Right renal cortex interstitium (tissue), 3 donors: ENCODE results near the gene THRA. TPM values are rescaled to one million over a fixed set of nuclear protein-coding genes. Genes with fewer than 3 reads are reported as not detected.

Experiments
- DNase-seq, 3 donors: peaks; one replicate each; pipeline ENCODE4 v3.0.0-alpha.2; 2013; ENCODE audit warnings: low read depth in 3 of 3, low spot score in 2 of 3
- polyA plus RNA-seq, 3 donors: library from polyadenylated mRNA; unstranded; fragments of 120-200 nt; gene quantifications; one replicate each; pipeline ENCODE4 v1.2.1, GENCODE V29; 2013; ENCODE audit not compliant: insufficient read length in 3 of 3

THRA gene, protein sequence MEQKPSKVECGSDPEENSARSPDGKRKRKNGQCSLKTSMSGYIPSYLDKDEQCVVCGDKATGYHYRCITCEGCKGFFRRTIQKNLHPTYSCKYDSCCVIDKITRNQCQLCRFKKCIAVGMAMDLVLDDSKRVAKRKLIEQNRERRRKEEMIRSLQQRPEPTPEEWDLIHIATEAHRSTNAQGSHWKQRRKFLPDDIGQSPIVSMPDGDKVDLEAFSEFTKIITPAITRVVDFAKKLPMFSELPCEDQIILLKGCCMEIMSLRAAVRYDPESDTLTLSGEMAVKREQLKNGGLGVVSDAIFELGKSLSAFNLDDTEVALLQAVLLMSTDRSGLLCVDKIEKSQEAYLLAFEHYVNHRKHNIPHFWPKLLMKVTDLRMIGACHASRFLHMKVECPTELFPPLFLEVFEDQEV
- 10 to 100 TPM; 50.5 to 54.3 (median 50.7) TPM for polyA plus RNA-seq

DNA sequence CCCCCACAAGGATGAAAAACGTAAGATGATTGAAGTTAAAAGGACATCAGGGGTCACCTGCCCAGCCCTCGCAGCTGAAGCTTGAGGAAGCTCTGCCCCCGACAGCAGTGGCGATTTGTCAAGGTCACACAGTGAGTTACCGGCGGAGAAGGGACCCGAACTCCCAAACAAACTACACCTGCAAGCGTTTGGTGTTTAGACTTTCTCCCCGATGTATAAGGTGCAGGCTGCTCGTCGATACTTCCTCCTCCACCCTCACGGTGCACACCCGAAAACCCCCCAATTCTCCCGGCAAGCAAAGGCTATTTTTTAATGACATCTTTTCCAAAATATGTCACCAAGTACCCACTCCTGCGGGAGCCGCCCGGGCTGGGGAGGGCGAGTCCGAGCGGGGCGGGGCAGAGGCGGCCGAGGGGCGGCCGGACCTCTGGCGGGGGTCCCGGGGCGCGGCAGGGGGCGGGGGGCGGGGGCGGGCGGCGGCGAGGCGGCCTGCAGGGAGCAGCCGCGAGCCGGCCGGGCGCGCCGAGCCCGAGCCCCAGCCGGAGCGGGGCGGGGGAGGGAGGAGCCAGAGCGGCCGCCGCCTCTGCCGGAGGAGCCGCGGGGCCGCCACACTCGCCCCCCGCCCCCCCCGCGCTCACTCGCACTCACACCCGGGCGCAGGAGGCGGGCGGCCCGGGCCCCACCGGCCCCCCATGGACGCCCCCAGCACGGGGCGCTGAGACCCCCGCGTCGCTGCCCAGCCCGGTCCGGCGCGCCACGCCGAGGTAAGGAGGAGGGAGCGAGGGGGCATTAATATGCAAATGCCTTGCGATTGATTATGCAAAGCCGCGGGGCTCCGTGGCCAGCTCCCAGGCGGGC lies at the start of gene THRA:
Gene THRA (plus strand): TSS at position 637 of the 858 bp plus-strand sequence. CDS start 11,524 bp downstream, outside the sequence.
- DNase-seq: no peak

DNA sequence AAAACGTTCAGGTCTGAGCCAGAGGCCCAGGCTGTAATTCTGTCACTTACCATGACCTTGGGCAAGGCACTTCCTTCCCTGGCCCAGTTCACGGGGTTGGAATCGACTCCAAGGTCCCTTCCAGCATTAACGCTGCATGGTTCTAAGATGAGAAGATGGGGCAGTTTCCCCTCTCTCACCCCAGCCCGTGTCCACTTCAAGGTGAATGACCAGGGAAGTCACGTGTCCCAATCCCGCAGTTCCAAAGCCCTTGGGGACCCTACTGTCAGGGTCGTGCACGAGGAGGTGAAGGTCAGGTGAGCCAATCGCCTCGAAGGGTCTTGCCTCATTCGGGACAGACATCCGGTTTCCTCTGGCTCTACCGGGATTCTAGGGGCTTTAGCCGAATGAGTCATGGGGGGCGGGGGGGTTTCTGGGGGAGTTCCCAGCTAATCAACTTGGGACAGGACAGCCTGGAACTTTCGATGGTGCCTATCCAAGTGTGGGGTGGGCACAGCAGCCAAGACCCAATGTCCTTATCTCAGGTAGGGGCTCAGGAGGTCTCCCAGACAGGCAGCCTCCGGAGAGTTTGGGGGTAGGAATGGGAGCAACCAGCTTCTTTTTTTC lies 48.3 kb upstream of the THRA start:
- DNase-seq: no peak

DNA sequence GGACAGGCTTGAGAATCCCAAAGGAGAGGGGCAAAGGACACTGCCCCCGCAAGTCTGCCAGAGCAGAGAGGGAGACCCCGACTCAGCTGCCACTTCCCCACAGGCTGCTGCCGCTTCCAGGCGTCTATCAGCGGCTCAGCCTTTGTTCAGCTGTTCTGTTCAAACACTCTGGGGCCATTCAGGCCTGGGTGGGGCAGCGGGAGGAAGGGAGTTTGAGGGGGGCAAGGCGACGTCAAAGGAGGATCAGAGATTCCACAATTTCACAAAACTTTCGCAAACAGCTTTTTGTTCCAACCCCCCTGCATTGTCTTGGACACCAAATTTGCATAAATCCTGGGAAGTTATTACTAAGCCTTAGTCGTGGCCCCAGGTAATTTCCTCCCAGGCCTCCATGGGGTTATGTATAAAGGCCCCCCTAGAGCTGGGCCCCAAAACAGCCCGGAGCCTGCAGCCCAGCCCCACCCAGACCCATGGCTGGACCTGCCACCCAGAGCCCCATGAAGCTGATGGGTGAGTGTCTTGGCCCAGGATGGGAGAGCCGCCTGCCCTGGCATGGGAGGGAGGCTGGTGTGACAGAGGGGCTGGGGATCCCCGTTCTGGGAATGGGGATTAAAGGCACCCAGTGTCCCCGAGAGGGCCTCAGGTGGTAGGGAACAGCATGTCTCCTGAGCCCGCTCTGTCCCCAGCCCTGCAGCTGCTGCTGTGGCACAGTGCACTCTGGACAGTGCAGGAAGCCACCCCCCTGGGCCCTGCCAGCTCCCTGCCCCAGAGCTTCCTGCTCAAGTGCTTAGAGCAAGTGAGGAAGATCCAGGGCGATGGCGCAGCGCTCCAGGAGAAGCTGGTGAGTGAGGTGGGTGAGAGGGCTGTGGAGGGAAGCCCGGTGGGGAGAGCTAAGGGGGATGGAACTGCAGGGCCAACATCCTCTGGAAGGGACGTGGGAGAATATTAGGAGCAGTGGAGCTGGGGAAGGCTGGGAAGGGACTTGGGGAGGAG lies 47.5 kb upstream of the THRA start, which contains the start of gene CSF3:
Gene CSF3 (plus strand): TSS at position 436 of the 993 bp plus-strand sequence. CDS start 35 bp downstream, at position 471.
- DNase-seq: no peak

DNA sequence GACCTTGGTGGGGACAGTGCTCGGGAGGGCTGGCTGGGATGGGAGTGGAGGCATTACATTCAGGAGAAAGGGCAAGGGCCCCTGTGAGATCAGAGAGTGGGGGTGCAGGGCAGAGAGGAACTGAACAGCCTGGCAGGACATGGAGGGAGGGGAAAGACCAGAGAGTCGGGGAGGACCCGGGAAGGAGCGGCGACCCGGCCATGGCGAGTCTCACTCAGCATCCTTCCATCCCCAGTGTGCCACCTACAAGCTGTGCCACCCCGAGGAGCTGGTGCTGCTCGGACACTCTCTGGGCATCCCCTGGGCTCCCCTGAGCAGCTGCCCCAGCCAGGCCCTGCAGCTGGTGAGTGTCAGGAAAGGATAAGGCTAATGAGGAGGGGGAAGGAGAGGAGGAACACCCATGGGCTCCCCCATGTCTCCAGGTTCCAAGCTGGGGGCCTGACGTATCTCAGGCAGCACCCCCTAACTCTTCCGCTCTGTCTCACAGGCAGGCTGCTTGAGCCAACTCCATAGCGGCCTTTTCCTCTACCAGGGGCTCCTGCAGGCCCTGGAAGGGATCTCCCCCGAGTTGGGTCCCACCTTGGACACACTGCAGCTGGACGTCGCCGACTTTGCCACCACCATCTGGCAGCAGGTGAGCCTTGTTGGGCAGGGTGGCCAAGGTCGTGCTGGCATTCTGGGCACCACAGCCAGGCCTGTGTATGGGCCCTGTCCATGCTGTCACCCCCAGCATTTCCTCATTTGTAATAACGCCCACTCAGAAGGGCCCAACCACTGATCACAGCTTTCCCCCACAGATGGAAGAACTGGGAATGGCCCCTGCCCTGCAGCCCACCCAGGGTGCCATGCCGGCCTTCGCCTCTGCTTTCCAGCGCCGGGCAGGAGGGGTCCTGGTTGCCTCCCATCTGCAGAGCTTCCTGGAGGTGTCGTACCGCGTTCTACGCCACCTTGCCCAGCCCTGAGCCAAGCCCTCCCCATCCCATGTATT lies 46.5 kb upstream of the THRA start:
- DNase-seq: no peak

DNA sequence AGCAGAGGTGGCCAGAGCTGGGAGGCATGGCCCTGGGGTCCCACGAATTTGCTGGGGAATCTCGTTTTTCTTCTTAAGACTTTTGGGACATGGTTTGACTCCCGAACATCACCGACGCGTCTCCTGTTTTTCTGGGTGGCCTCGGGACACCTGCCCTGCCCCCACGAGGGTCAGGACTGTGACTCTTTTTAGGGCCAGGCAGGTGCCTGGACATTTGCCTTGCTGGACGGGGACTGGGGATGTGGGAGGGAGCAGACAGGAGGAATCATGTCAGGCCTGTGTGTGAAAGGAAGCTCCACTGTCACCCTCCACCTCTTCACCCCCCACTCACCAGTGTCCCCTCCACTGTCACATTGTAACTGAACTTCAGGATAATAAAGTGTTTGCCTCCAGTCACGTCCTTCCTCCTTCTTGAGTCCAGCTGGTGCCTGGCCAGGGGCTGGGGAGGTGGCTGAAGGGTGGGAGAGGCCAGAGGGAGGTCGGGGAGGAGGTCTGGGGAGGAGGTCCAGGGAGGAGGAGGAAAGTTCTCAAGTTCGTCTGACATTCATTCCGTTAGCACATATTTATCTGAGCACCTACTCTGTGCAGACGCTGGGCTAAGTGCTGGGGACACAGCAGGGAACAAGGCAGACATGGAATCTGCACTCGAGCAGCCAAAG lies 45.2 kb upstream of the THRA start:
- DNase-seq: no peak

DNA sequence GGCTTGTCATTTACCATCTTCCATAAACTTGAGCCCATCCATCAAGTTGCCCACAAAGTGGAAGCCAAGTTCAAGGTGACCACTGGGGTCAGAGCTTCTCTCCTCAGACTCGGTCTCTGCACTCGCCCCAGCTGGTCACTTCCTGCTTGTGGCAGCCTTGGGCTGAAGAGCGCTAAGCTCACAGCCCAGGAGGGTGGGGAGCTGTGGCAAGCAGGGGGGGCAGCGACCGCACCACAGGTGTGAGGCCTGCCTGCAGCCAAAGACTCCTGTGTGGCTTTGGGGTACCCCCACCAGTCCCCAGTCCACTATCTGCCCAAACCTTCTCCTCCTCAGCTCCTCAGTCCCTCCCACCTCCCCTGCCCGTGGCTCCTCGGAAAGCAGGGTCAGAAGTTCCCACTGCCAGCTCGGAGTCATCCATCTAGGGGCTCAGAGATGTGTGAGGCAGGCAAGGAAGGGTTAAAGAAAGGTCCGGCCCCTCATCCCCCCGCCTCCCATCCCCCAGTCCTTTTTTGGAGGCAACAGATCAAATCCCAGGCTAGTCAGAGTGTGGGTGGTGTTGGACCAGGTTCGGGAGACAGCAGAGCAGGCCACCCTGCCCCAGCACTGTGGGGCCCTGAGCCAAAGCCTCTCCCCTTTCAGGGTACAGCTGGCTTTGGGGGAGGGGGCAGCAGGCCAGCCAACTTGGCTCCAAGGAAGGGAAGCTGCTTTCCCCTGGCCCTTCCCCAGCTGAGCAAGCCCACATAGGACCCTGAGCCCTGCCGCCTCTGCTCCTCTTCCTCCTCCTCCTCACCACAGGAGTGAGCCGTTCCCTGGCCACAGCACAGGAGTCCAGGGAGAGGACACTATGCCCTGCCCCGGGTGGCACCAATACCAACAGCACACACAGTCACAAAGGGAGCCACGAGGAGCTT lies 44.3 kb upstream of the THRA start:
- DNase-seq: no peak

DNA sequence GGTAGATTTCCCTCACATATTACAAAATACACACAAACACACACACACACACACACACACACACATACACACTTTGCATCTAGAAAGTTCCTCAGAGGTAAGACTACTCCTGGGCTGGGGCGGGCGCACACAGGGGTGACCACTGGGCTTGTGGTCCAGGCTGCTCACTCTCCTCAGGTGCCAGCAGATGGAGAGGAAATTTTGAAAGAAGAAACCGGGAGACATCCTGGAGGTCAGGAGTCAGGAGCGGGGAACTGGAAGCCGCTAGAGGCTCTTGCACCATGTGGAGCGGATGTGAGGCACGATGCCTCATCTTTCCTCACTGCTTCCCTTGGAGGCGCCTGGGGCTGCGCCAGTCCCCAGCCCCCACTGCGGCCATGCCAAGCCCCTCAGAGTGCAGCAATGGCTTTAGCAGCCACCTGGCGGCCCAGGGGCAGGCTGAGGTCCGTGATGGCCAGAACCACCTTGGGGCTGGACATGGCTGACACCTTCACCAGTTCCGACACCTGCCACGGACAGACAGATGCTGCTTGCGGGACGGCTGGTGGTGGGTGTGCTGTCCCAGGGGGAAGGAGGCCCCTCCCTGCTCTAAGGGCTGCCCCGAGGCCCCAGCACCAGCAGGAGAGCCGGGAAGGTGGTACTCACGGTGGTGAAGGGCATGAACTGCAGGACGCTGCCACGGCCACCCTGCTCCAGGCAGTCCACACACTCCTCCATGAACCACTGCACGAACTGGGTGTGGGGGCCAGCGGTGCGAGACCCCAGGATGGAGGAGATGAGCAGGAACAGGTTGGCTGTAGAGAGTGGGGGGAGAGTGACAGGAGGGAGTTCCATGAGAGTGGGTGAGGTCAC lies 43.4 kb upstream of the THRA start:
- DNase-seq: no peak

DNA sequence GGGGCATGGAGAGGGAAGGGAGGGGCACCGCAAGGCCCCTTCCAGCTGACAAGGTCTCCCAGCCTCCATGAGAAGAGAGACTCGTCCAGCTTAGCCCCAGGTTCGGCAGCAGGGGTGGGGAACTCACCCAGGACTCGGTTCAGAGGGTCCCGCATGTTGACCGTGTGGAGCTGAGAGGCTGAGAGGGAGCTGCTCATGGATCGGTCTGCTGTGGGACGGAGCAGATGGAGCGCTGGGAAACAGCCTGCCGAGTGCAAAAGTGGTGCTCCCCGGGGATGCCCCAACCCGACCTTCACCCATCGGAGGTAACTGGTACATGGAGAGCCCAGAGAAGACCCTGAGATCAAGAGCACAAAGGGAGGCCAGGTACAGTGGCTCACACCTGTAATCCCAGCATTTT lies 42.6 kb upstream of the THRA start:
- no peak for DNase-seq

DNA sequence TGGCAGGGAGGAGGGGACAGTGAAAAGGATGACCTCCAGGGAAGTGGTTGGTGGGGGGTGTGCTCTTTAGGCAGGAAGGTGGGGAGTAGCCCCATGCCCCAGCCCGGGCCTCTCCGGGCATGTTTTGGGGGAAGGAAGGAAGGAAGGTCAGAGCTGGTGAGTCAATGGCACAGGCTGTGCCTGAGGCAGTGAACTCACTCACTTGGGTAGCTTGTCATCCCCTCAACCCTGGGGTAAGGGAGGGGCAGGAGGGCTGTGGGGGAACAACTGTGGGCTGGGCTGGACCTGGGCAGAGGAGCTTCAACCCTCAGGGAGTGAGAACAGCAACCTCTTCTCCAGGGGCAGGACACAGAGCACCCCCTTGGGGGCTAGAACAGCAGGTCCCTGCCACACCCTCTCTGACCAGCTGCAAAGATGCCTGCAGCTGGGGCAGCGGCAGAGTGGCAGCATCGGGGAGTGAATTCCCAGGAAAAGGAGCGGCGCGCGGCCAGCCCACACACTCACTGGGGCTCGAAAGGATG lies 41.3 kb upstream of the THRA start:
- DNase-seq: no peak

DNA sequence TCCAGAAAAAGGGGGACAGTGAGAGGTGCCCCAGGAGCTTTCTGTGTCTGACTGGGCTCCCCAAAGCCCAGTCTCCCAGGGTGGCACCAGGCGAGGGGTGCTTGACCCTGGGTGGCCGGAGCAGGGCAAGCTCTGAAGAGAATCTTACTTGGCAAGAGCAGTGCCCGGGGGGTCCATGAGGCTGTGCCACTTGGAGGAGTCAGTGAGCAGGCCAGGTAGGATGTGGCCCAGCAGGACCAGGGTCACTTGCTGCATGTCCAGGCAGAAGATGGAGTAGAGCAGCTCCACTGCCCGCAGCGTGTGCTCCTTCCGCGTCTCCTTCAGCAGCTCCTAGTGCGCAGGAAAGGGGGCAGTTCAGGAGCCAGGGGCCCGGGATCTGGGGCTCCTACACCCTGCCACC lies 40.3 kb upstream of the THRA start:
- no peak for DNase-seq

DNA sequence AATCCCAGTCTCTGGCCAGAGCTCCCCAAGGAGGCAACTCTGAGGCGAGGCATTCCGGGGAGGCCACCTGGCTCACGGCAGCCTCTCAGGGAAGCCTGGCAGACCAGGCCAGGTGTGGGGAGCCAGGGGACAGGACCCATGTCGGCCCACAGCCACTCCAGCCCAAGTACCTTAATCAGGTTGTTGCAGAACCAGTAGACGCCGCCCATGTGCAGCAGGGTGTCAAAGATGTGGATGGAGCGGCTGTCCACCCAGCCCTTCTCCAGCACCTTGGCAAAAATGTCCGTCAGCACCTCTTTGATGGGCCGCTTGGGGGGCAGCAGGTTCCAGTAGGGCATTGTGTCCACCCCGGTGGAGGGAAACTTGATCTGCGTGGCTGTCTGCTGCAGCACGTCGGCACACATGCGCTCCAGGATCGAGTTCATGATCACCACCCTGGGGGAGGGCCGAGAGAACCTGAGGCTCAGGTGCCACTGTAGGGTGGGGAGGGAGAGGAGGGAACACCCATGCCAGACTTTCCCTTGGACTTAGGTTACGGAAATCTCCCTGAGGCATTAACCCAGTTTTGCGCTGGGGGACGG lies 39.7 kb upstream of the THRA start:
- DNase-seq: no peak

DNA sequence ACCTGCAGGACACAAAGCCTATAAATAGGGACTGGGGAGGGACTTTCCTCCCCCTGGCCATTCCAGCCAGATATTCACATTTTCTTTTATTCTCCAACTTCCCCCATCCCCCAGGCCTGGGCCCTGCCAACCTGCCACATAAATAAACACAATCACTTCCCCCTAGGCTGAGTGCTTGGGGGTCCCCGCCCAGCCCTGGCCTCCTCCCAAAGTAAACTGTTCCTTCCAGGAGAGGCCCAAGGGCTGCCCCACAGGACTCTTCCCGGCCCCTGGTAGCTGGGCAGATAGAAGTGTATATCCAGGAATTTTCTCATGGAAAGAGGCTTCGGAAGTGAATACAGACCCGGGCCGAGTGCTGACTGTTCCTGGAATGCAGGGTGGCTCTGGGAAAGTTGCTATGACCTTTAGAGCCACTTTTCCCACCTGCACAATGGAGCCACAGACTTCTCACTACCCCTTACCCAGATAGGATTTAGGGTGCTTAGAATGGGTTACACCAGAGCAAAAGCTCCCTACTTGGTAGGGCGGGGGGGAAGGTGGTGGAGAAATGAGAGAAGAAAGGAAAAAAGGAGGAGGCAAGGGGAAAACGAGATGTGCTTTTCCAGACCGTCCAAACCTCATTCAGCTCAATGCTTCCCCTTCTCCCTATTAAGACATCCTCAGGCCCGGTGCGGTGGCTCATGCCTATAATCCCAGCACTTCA lies 39.0 kb upstream of the THRA start:
- no peak for DNase-seq

DNA sequence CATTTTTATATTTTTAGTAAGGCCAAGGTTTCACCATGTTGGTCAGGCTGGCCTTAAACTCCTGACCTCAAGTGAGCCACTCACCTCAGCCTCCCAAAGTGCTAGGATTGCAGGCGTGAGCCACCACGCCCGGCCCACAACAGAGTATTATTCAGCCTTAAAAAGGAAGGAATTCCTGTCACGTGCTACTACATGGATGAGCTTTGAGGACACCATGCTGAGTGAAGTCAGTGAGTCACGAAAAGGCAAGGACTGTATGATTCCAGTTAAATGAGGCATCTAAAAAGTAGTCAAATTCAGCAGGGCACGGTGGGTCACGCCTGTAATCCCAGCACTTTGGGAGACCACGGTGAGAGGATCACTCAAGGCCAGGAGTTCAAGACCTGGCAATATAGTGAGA lies 37.9 kb upstream of the THRA start:
- DNase-seq: no peak

DNA sequence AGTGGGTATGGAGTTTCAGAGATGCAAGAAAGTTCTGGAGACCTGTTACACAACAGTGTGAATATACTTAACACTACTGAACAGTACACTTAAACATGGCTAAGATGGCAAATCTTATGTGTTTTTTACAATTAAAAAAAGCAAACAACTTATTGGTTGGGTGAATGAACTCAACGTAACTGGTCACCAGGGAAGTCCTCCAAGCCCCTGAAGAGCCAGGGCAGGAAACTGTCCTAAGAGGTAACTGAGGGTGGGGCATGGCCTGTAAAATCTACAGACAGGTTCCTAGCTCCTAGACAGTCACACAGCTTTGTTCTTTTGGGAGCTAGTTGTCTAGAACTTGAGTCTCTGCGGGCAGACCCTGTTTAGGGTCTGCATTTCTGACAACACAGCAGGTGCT lies 37.2 kb upstream of the THRA start:
- no peak for DNase-seq
